PC-9 (cell line): ENCODE results near the gene HEMK1.

Experiments used
- EZH2 ChIP-seq: fragments of 200-600 bp; sonication (generic); IDR thresholded peaks from 2 replicates; pipeline ENCODE4 v1.8.0; 2017; ENCODE audit warnings: antibody characterized with exemption, low read depth
- TF ChIP-seq, protein P1 (sequence below): fragments of 200-600 bp; sonication (generic); conservative IDR thresholded peaks from 2 replicates; pipeline ENCODE4 v1.6.1; 2017; ENCODE audit warnings: mixed run types, antibody characterized with exemption, mild to moderate bottlenecking, moderate library complexity

DNA sequence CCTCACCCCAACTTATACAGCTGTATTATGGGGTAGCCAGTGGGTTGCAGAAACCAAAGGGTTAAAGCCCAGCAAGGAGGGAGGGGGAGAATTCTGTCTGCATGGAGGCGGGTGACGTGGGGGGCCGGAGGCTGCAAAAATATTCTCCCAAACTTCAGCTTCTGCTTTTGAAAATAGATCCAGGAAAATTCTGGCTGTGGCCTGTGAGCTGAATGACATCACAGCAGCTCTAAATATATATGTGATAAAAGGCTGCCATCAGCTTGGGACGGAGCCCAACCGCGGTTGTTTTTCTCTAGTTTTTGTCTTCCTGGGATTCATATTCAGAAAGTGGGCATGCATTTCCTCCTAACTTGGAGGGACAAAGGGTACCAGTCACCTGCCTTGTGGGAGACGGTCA lies 75.2 kb downstream of the HEMK1 start:
- TF ChIP-seq, protein P1, sequence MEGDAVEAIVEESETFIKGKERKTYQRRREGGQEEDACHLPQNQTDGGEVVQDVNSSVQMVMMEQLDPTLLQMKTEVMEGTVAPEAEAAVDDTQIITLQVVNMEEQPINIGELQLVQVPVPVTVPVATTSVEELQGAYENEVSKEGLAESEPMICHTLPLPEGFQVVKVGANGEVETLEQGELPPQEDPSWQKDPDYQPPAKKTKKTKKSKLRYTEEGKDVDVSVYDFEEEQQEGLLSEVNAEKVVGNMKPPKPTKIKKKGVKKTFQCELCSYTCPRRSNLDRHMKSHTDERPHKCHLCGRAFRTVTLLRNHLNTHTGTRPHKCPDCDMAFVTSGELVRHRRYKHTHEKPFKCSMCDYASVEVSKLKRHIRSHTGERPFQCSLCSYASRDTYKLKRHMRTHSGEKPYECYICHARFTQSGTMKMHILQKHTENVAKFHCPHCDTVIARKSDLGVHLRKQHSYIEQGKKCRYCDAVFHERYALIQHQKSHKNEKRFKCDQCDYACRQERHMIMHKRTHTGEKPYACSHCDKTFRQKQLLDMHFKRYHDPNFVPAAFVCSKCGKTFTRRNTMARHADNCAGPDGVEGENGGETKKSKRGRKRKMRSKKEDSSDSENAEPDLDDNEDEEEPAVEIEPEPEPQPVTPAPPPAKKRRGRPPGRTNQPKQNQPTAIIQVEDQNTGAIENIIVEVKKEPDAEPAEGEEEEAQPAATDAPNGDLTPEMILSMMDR, result no peak
- no peak for TF ChIP-seq EZH2
